ENCODE results near the gene GATAD2A. TPM values are rescaled to one million over a fixed set of nuclear protein-coding genes. Genes with fewer than 3 reads are reported as not detected.
A peak's percentile ranks its signal among the peaks of the same experiment; 100 is the strongest.

The GATAD2A gene
- total and polyA plus RNA-seq, 4 donors = 7.1 to 23.7 (median 18.2) TPM

GRCh38 chr19:19436137-19436691, 30.7 kb downstream of the GATAD2A start:
- Histone ChIP-seq H3K36me3 (ENCODE audit: control insufficient read depth in 4 of 4, insufficient read depth in 3 of 4, low read depth in 1 of 4, low read length in 3 of 4) (no peaks in the 10 kb centered on the region), H3K4me1 (ENCODE audit: control insufficient read depth in 4 of 4, insufficient read depth in 4 of 4, low read length in 3 of 4) (peaks cover 14 to 36% (median 31%) of the 10 kb centered on the region in 4 donors), H3K9ac (ENCODE audit: low read depth in 1 of 2, low read length in 2 of 2) (no peak overlapping the region), H3K9me3 (ENCODE audit: control insufficient read depth in 4 of 4, low read length in 3 of 4) (no peaks in the 10 kb centered on the region), H3K27ac (ENCODE audit: low read depth in 1 of 2, low read length in 2 of 2) (no peak overlapping the region), H3K27me3 (ENCODE audit: control insufficient read depth in 4 of 4, insufficient read depth in 4 of 4, low read length in 3 of 4) (no peaks in the 10 kb centered on the region), H3K4me3 (ENCODE audit: low read depth in 1 of 3, low read length in 3 of 3) (no peak overlapping the region)
- DNase-seq (ENCODE audit: low spot score) = no peak
- TF ChIP-seq HNF4A (conservative IDR thresholded peaks at IDR 0.05) (peak; percentile 68 to 71), RAD21 (IDR thresholded peaks at IDR 0.05) (no peak), TAF1 (conservative IDR thresholded peaks at IDR 0.05) (no peak), HNF4G (IDR thresholded peaks at IDR 0.05) (no peak), NR2F2 (IDR thresholded peaks at IDR 0.05) (no peak), SP1 (IDR thresholded peaks at IDR 0.05) (no peak), GABPA (IDR thresholded peaks at IDR 0.05 in 1 of 2, conservative IDR thresholded peaks at IDR 0.05 in 1 of 2) (no peak), RXRA (IDR thresholded peaks at IDR 0.05) (peak in 1 of 2 donors; percentile 19), EGR1 (IDR thresholded peaks at IDR 0.05; ENCODE audit: low read depth in 2 of 2) (no peak), FOXA2 (IDR thresholded peaks at IDR 0.05) (no peak), YY1 (IDR thresholded peaks at IDR 0.05) (no peak), MAX (IDR thresholded peaks at IDR 0.05) (no peak), ATF3 (IDR thresholded peaks at IDR 0.05) (no peak)
- TF ChIP-seq, protein P1, sequence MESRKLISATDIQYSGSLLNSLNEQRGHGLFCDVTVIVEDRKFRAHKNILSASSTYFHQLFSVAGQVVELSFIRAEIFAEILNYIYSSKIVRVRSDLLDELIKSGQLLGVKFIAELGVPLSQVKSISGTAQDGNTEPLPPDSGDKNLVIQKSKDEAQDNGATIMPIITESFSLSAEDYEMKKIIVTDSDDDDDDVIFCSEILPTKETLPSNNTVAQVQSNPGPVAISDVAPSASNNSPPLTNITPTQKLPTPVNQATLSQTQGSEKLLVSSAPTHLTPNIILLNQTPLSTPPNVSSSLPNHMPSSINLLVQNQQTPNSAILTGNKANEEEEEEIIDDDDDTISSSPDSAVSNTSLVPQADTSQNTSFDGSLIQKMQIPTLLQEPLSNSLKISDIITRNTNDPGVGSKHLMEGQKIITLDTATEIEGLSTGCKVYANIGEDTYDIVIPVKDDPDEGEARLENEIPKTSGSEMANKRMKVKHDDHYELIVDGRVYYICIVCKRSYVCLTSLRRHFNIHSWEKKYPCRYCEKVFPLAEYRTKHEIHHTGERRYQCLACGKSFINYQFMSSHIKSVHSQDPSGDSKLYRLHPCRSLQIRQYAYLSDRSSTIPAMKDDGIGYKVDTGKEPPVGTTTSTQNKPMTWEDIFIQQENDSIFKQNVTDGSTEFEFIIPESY (IDR thresholded peaks at IDR 0.05) = no peak
- WGBS = 83% methylated on average over 10 of the region's 10 CpGs

GRCh38 chr19:19438366-19439175, 33.1 kb downstream of the GATAD2A start:
- WGBS = 87% methylated on average over 4 of the region's 4 CpGs
- TF ChIP-seq REST (IDR thresholded peaks at IDR 0.05) = no peak
- no peak for TF ChIP-seq HNF4G (IDR thresholded peaks at IDR 0.05)
- TF ChIP-seq ATF3 (IDR thresholded peaks at IDR 0.05) = no peak
- TF ChIP-seq FOXA1 (IDR thresholded peaks at IDR 0.05) = no peak
- TF ChIP-seq RAD21 (IDR thresholded peaks at IDR 0.05) = no peak
- no peak for TF ChIP-seq JUND (IDR thresholded peaks at IDR 0.05)
- no peak for TF ChIP-seq RXRA (IDR thresholded peaks at IDR 0.05)
- no peak for TF ChIP-seq TAF1 (conservative IDR thresholded peaks at IDR 0.05)
- no peak for TF ChIP-seq GABPA (IDR thresholded peaks at IDR 0.05 in 1 of 2, conservative IDR thresholded peaks at IDR 0.05 in 1 of 2)
- TF ChIP-seq FOXA2 (IDR thresholded peaks at IDR 0.05) = no peak
- TF ChIP-seq EGR1 (IDR thresholded peaks at IDR 0.05; ENCODE audit: low read depth in 2 of 2) = no peak
- TF ChIP-seq MAX (IDR thresholded peaks at IDR 0.05) = no peak
- TF ChIP-seq YY1 (IDR thresholded peaks at IDR 0.05) = no peak
- no peak for TF ChIP-seq NR2F2 (IDR thresholded peaks at IDR 0.05)
- TF ChIP-seq, protein P2, sequence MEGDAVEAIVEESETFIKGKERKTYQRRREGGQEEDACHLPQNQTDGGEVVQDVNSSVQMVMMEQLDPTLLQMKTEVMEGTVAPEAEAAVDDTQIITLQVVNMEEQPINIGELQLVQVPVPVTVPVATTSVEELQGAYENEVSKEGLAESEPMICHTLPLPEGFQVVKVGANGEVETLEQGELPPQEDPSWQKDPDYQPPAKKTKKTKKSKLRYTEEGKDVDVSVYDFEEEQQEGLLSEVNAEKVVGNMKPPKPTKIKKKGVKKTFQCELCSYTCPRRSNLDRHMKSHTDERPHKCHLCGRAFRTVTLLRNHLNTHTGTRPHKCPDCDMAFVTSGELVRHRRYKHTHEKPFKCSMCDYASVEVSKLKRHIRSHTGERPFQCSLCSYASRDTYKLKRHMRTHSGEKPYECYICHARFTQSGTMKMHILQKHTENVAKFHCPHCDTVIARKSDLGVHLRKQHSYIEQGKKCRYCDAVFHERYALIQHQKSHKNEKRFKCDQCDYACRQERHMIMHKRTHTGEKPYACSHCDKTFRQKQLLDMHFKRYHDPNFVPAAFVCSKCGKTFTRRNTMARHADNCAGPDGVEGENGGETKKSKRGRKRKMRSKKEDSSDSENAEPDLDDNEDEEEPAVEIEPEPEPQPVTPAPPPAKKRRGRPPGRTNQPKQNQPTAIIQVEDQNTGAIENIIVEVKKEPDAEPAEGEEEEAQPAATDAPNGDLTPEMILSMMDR (IDR thresholded peaks at IDR 0.05; ENCODE audit: low read depth, low read length, missing input control) = no peak
- TF ChIP-seq SP1 (IDR thresholded peaks at IDR 0.05) = no peak
- TF ChIP-seq, protein P1 (IDR thresholded peaks at IDR 0.05) = no peak
- TF ChIP-seq HNF4A (conservative IDR thresholded peaks at IDR 0.05) = no peak
- Histone ChIP-seq H3K27me3 (ENCODE audit: control insufficient read depth in 4 of 4, insufficient read depth in 4 of 4, low read length in 3 of 4) (no peaks in the 10 kb centered on the region), H3K27ac (ENCODE audit: low read depth in 1 of 2, low read length in 2 of 2) (no peak overlapping the region), H3K36me3 (ENCODE audit: control insufficient read depth in 4 of 4, insufficient read depth in 3 of 4, low read depth in 1 of 4, low read length in 3 of 4) (no peaks in the 10 kb centered on the region), H3K9me3 (ENCODE audit: control insufficient read depth in 4 of 4, low read length in 3 of 4) (no peaks in the 10 kb centered on the region), H3K4me1 (ENCODE audit: control insufficient read depth in 4 of 4, insufficient read depth in 4 of 4, low read length in 3 of 4) (peaks cover 10 to 27% (median 24%) of the 10 kb centered on the region in 4 donors), H3K9ac (ENCODE audit: low read depth in 1 of 2, low read length in 2 of 2) (no peak overlapping the region), H3K4me3 (ENCODE audit: low read depth in 1 of 3, low read length in 3 of 3) (no peak overlapping the region)
- no peak for DNase-seq (ENCODE audit: low spot score)
